BLaER1 (cell line): Measurements from ENCODE around the gene ZMYND10.
"Not testable (repeated sequence)": the region's sequence is repeated elsewhere in the genome, so short reads cannot be mapped to it uniquely, and the experiment has no call there.

Experiments used
- H3K27ac ChIP-seq: shearing (Covaris generic); formaldehyde crosslinking; 2 replicates; pipeline ENCODE4 v1.8.1; 2022
- H3K27me3 ChIP-seq: shearing (Covaris generic); formaldehyde crosslinking; 2 replicates; pipeline ENCODE4 v1.8.1; 2022
- H3K36me3 ChIP-seq: shearing (Covaris generic); formaldehyde crosslinking; 2 replicates; pipeline ENCODE4 v1.8.1; 2022
- H3K4me1 ChIP-seq: shearing (Covaris generic); formaldehyde crosslinking; 2 replicates; pipeline ENCODE4 v1.8.1; 2022
- H3K4me2 ChIP-seq: shearing (Covaris generic); formaldehyde crosslinking; 2 replicates; pipeline ENCODE4 v1.8.1; 2022
- H3K4me3 ChIP-seq: shearing (Covaris generic); formaldehyde crosslinking; 2 replicates; pipeline ENCODE4 v1.8.1; 2022
- H3K9ac ChIP-seq: shearing (Covaris generic); formaldehyde crosslinking; 2 replicates; pipeline ENCODE4 v1.8.1; 2022
- H3K9me3 ChIP-seq: shearing (Covaris generic); formaldehyde crosslinking; 2 replicates; pipeline ENCODE4 v1.8.1; 2022
- H4K20me1 ChIP-seq: shearing (Covaris generic); formaldehyde crosslinking; 2 replicates; pipeline ENCODE4 v1.8.1; 2022
- Cebpa-rat ChIP-seq: shearing (Covaris generic); IDR thresholded peaks from 2 replicates; pipeline ENCODE4 v1.8.1; 2022

ZMYND10 gene

DNA sequence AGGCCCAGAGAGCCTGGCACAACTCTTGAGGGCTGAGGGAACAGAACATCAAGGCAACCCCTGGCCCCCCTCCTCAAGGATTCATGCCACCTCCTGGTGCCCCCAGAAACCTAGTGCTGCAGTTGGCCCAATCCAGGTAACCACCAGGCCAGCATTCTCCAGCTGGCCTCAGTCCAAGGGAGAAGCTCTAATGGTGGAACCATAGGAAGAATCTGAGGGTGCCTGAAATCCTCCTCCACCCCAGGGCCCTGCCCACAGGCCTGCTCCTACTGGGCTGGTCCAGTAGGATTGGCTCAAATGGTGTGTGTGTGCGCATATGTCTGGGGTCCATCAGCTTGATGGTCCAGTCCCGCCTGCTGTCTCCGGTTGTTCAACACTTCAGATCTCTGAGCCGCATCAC lies 30.7 kb downstream of the ZMYND10 start:
- peaks cover 42% of the 10 kb centered on the region for H4K20me1 ChIP-seq
- TF ChIP-seq Cebpa-rat = no peak
- peaks cover 55% of the 10 kb centered on the region for H3K36me3 ChIP-seq
- peaks cover under 1% of the 10 kb centered on the region for H3K9me3 ChIP-seq
- H3K27me3 ChIP-seq = no peaks in the 10 kb centered on the region
- no peak overlapping the region for H3K4me3 ChIP-seq
- peaks cover 33% of the 10 kb centered on the region for H3K4me1 ChIP-seq
- no peak overlapping the region for H3K9ac ChIP-seq
- H3K4me2 ChIP-seq = no peak overlapping the region
- H3K27ac ChIP-seq = no peak overlapping the region

DNA sequence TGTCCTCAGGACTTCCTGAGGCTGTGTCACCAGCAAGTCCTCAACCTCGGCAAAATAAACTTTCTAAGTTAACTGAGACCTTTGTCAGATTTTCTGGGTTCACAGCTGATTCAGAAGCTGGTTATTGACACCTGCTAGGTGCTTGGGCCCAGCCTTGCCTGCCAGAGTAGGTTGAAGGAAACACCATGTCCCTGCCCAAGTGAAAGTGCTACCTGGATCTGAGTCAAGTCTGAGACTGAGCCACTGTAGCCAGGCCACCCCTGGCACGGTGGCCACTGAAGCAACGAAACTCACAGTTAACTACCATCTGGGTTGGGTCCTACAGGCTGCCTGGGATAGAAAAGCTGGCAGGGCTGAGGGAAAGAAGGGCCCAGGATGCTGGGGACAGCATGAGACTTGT lies 31.2 kb downstream of the ZMYND10 start:
- H3K4me3 ChIP-seq = no peak overlapping the region
- no peak overlapping the region for H3K4me2 ChIP-seq
- peaks cover 28% of the 10 kb centered on the region for H3K4me1 ChIP-seq
- H3K27ac ChIP-seq = no peak overlapping the region
- peaks cover 37% of the 10 kb centered on the region for H4K20me1 ChIP-seq
- no peak for TF ChIP-seq Cebpa-rat
- no peak overlapping the region for H3K9ac ChIP-seq
- no peaks in the 10 kb centered on the region for H3K27me3 ChIP-seq
- peaks cover 6% of the 10 kb centered on the region for H3K9me3 ChIP-seq
- peaks cover 55% of the 10 kb centered on the region for H3K36me3 ChIP-seq

DNA sequence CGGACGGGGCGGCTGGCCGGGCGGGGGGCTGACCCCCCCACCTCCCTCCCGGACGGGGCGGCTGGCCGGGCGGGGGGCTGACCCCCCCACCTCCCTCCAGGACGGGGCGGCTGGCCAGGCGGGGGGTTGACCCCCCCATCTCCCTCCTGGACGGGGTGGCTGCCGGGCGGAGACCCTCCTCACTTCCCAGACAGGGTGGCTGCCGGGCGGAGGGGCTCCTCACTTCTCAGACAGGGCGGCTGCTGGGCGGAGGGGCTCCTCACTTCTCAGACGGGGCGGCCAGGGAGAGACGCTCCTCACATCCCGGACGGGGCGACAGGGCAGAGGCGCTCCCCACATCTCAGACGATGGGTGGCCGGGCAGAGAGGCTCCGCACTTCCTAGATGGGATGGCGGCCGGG lies 33.5 kb downstream of the ZMYND10 start:
- Histone ChIP-seq H4K20me1 (peaks cover 15% of the 10 kb centered on the region), H3K9me3 (peaks cover 29% of the 10 kb centered on the region), H3K36me3 (peaks cover 46% of the 10 kb centered on the region)
- H3K27ac ChIP-seq, H3K4me1 ChIP-seq, H3K27me3 ChIP-seq, H3K9ac ChIP-seq, H3K4me3 ChIP-seq, H3K4me2 ChIP-seq: not testable (repeated sequence)

DNA sequence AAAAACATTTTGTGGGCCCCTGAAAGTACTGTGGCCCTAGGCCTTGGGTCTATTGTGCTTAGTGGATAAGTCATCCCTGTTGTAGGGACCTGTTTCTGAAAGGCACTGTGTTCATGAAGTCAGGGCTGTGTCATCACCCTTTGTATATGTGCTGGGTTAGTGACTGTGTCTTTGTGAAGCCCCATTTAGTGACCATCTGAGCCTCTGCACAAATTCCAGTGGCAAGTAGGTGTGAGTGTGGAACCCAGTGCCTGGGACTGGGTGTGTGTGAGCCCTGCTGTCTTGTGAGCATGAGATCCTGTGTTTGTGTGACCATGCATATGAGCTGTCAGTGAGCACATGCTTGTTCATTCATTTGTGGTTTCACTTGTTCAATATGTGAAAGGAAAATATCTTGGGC lies 40.9 kb downstream of the ZMYND10 start:
- TF ChIP-seq Cebpa-rat = no peak
- no peaks in the 10 kb centered on the region for H3K27me3 ChIP-seq

DNA sequence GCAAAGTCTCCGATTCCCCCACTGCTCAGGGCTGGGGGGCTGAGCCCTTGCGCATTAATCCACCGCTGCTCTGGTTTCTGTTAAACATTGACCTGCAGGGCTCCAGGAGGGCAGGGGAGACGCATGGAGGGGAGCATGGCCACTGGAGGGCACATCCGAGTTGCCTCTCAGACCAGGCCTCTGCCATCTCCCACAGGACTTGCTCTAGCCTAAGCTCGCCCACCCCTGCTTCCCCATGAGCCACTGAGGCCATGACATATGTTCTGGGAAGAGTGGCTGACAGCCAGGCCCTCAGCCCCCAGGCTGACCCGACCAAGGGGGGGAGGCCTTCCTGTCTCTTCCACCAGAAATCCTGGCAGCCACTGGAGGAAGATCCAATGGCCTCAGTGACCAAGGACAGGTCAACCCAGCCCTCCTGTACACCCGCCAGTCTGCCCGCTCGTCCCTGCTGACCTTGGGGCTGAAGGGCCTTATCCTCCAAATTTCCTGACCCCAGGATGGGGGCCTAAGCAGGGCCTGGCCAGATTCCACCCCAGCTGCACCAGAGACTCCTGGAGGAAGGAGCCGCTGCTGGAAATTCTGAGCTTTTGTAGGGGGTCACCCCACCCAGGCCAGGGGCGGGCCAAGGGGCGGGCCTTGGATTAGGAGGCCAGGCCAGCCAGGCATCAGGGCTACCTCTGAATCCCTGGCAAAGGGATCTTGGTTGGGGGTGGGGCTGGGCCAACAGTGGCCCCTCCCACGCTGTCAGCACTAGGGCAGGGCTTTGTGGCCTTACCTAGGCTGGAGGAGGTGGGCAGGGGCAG lies 42.3 kb downstream of the ZMYND10 start, which contains the start of gene HYAL1:
Gene HYAL1 (minus strand): TSS at position 562 of the 803 bp plus-strand sequence. CDS start 618 bp downstream, outside the sequence.
- Histone ChIP-seq H3K27me3 (no peaks in the 10 kb centered on the region), H3K4me1 (peaks cover 14% of the 10 kb centered on the region), H3K27ac (no peak within 1 kb of the TSS), H3K9ac (no peak within 1 kb of the TSS), H4K20me1 (0 out of 2 replicates have a peak, but pooled peaks cover 4% of the 10 kb centered on the region), H3K36me3 (peaks cover 15% of the 10 kb centered on the region; the same call in 1 of the 2 replicates), H3K4me3 (no peak within 1 kb of the TSS), H3K9me3 (peaks cover 22% of the 10 kb centered on the region), H3K4me2 (no peak within 1 kb of the TSS)
- no peak for TF ChIP-seq Cebpa-rat

More for the DNA sequence above, 40.9 kb downstream of the ZMYND10 start:
- Histone ChIP-seq H3K4me3 (no peak overlapping the region), H3K36me3 (peaks cover 25% of the 10 kb centered on the region), H3K27ac (no peak overlapping the region), H4K20me1 (no peaks in the 10 kb centered on the region), H3K4me2 (no peak overlapping the region), H3K9ac (no peak overlapping the region), H3K9me3 (peaks cover 35% of the 10 kb centered on the region), H3K4me1 (peaks cover 9% of the 10 kb centered on the region)

DNA sequence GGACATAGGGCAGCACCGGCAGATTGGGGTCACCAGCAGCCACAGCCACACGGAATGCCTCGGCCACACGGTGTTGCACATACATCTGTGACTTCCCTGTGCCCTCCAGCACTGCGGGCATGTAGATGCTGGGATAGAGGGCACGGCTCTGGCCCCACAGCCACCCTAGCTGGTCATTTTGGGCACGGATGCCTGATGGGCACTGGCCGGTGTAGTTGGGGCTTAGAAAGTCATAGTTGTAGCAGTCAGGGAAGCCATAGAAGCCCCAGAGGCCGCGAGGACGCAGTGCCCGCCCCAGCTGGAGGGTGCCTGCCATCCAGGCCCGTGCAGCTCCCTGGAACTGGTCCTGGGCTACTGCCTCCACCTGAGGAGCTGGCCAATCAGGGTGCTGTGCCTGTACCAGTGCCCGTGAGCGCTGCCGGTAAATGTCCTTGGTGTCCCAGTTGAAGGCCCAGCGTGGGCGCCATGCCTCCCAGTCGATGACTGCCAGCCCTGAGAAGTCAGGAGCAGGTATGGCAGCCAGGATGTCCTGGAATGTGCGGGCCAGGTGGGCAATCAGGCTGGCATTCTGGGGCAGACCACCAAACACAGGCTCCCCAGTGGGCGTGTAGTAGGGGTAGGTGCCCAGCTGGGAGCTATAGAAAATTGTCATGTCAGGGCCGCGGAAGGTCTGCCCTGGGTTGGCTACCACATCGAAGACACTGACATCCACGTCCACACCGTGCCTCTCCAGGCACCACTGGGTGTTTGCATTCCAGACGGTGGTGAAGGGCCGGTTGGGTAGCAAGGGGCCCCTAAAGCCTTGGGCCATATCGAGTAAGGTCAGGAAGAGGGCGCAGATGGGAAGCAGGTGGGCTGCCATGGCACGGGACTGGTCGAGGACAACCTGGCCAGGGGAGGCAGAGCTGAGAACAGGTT lies 43.2 kb downstream of the ZMYND10 start:
- Histone ChIP-seq H4K20me1 (0 out of 2 replicates have a peak, but pooled peaks cover 8% of the 10 kb centered on the region), H3K27me3 (no peaks in the 10 kb centered on the region), H3K4me1 (peaks cover 21% of the 10 kb centered on the region), H3K4me2 (no peak overlapping the region), H3K36me3 (peaks cover 10% of the 10 kb centered on the region), H3K4me3 (no peak overlapping the region), H3K9ac (no peak overlapping the region), H3K9me3 (peaks cover 13% of the 10 kb centered on the region), H3K27ac (no peak overlapping the region)
- no peak for TF ChIP-seq Cebpa-rat

DNA sequence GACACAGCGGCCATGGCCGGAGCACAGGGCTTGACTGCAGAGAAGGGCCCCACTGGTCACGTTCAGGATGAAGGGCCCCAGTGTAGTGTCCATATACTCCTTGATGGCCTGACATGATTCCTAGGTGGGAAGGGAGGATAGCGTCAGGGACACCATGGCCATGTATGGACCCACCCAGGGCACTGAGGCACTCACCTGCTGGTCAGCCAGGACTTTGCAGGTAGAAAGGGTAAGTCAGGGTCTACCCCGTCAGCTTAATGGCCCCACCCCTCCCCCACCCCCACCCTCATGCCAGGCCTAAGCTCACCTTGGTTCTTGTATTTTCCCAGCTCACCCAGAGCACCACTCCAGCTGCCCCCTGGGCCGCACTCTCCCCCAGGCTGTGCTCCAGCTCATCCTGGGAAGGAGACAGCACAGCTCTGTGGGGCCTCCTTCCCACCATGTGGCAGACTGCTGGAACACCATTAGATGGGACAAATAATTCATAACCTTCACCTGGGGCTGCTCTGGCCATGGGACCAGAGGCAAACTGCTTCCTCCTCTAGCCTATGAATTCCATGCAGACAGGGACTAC lies 44.8 kb downstream of the ZMYND10 start:
- no peak overlapping the region for H3K4me2 ChIP-seq
- H4K20me1 ChIP-seq = 0 out of 2 replicates have a peak, but pooled peaks cover 8% of the 10 kb centered on the region
- H3K27ac ChIP-seq = no peak overlapping the region
- H3K9ac ChIP-seq = no peak overlapping the region
- no peaks in the 10 kb centered on the region for H3K27me3 ChIP-seq
- H3K4me1 ChIP-seq = peaks cover 21% of the 10 kb centered on the region
- TF ChIP-seq Cebpa-rat = no peak
- no peak overlapping the region for H3K4me3 ChIP-seq
- H3K36me3 ChIP-seq = peaks cover 8% of the 10 kb centered on the region; the same call in 1 of the 2 replicates
- H3K9me3 ChIP-seq = no peaks in the 10 kb centered on the region

DNA sequence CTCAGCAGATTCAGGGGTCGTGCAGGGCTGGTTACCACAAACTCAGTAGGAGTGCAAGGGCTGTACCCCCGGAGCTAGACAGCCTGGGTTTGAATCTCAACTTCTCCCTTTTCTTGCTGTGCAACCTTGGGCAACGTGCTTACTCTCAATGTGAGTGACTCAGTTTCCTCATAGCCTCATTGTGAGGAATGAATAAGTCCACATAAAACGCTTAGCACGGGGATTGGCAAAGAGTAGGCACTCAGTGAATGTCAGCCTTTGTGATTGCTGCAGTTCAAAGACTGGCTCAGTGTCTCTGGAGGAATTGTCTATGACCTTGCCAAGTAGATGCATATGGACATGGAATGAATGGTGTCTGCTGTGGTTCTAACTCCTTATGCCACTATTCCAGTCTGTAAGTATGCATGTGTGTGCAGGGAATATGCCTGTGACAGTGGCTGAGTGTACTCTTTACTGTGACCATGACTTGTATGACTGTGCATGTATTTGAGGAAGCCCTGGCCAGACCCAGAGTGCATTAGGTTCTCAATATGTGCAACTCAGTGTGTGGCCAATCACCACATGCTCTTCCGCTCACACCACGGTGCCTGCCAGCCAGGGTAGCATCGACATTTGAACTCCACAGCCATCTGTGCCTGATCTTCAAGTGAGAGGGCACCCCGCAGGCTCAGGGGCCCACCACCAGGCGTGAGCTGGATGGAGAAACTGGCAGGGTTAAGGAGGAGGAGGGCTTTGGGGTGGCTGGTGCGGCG lies 45.4 kb downstream of the ZMYND10 start:
- Histone ChIP-seq H3K36me3 (peaks cover 8% of the 10 kb centered on the region; the same call in 1 of the 2 replicates), H3K27me3 (no peaks in the 10 kb centered on the region), H3K4me1 (peaks cover 21% of the 10 kb centered on the region), H3K4me3 (peak overlapping the region; percentile 78), H4K20me1 (0 out of 2 replicates have a peak, but pooled peaks cover 8% of the 10 kb centered on the region), H3K9me3 (no peaks in the 10 kb centered on the region), H3K27ac (peak overlapping the region; percentile 36; the same call in 1 of the 2 replicates), H3K4me2 (peak overlapping the region; percentile 84), H3K9ac (peak overlapping the region; percentile 70)
- TF ChIP-seq Cebpa-rat = no peak

DNA sequence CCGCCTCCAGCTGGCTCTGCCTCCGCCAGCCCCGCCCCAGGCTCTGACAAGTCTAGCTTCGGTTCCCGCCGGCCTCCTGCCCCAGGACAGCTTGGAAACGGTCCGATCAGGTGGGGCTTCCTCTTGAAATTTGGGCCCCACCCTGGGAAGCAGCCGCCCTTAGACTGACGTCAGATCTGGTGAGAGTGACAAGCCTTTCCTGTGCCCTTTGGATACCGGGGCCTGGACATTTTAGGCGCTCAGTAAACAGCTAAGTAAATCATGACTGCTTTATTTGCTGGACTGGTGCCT lies 45.9 kb downstream of the ZMYND10 start:
- H3K27me3 ChIP-seq = no peaks in the 10 kb centered on the region
- H4K20me1 ChIP-seq = 0 out of 2 replicates have a peak, but pooled peaks cover 8% of the 10 kb centered on the region
- no peak for TF ChIP-seq Cebpa-rat
- peaks cover 21% of the 10 kb centered on the region for H3K4me1 ChIP-seq
- peak overlapping the region; percentile 84 for H3K4me2 ChIP-seq
- H3K9me3 ChIP-seq = no peaks in the 10 kb centered on the region
- H3K4me3 ChIP-seq = peak overlapping the region; percentile 78
- H3K36me3 ChIP-seq = peaks cover 8% of the 10 kb centered on the region; the same call in 1 of the 2 replicates
- peak overlapping the region; percentile 36; the same call in 1 of the 2 replicates for H3K27ac ChIP-seq
- H3K9ac ChIP-seq = peak overlapping the region; percentile 70
